H1 (cell line): Measurements from ENCODE around the gene RWDD3. TPM values are rescaled to one million over a fixed set of nuclear protein-coding genes. Genes with fewer than 3 reads are reported as not detected.

Source experiments
- CTCF ChIA-PET: fragments of 300-600 bp; sonication (Branson Sonifier 250); formaldehyde crosslinking; loops from one replicate; lab custom pipeline; 2021; ENCODE audit not compliant: partially characterized antibody; lab: Charles Lee
- POLR2A ChIA-PET: fragments of 300-600 bp; sonication (Branson Sonifier 250); formaldehyde crosslinking; loops from one replicate; lab custom pipeline; 2021; ENCODE audit warnings: inconsistent platforms; ENCODE audit not compliant: partially characterized antibody; lab: Charles Lee
- DNase-seq, 2 experiments: peaks; one replicate each; pipeline versions ENCODE4 v3.0.0 to v3.0.0-alpha.2; 2010 to 2022; ENCODE audit warnings: low spot score in 2 of 2, low read depth in 1 of 2, mixed read lengths in 1 of 2
- FAIRE-seq: peaks from 2 replicates; lab custom pipeline; 2011; peaks lifted over from hg19 to GRCh38; lab: Jason Lieb, UNC
- H2AFZ ChIP-seq: 2 replicates; pipeline ENCODE4 v1.8.1; 2012; ENCODE audit warnings: low read length, inconsistent platforms
- H2AK5ac ChIP-seq: 2 replicates; pipeline ENCODE4 v1.6.1; 2013; ENCODE audit warnings: low read depth, low read length
- H2BK120ac ChIP-seq: replicated peaks from 2 replicates; pipeline ENCODE3; 2013; ENCODE audit warnings: low read depth, low read length, inconsistent platforms
- H2BK12ac ChIP-seq: 2 replicates; pipeline ENCODE4 v1.6.1; 2013; ENCODE audit warnings: low read depth, low read length
- H2BK15ac ChIP-seq: 2 replicates; pipeline ENCODE4 v1.6.1; 2013; ENCODE audit warnings: low read length
- H2BK20ac ChIP-seq: 2 replicates; pipeline ENCODE4 v1.6.1; 2013; ENCODE audit warnings: low read length
- H2BK5ac ChIP-seq: 2 replicates; pipeline ENCODE4 v1.6.1; 2013; ENCODE audit warnings: low read depth, low read length
- H3K14ac ChIP-seq: 2 replicates; pipeline ENCODE4 v1.6.1; 2013; ENCODE audit warnings: inconsistent platforms; ENCODE audit not compliant: insufficient read length
- H3K18ac ChIP-seq: 2 replicates; pipeline ENCODE4 v1.6.1; 2013; ENCODE audit warnings: low read length; ENCODE audit errors: extremely low read depth
- H3K23ac ChIP-seq: 2 replicates; pipeline ENCODE4 v1.6.1; 2013; ENCODE audit warnings: inconsistent platforms; ENCODE audit not compliant: insufficient read length
- H3K23me2 ChIP-seq: 2 replicates; pipeline ENCODE4 v1.6.1; 2013; ENCODE audit warnings: low read depth, low read length
- H3K27ac ChIP-seq: 2 replicates; pipeline ENCODE4 v1.6.1; 2011; ENCODE audit warnings: low read depth, low read length, inconsistent platforms
- H3K27me3 ChIP-seq, 4 experiments: replicated peaks in 1 of 4; 1 replicate in 1 of 4; 2 replicates in 3 of 4; pipeline versions ENCODE4 v1.6.1 to v1.8.1; 2011 to 2013; ENCODE audit warnings: low read length in 3 of 4, mild to moderate bottlenecking in 3 of 4, inconsistent platforms in 2 of 4, mixed read lengths in 2 of 4, moderate library complexity in 1 of 4; ENCODE audit not compliant: control insufficient read depth in 3 of 4, insufficient read depth in 3 of 4; ENCODE audit errors: extremely low read depth in 1 of 4
- H3K36me3 ChIP-seq, 4 experiments: 2 replicates each; pipeline versions ENCODE4 v1.6.1 to v1.8.1; 2011 to 2013; ENCODE audit warnings: mild to moderate bottlenecking in 4 of 4, low read length in 3 of 4, moderate library complexity in 2 of 4, control low read depth in 1 of 4, inconsistent platforms in 1 of 4; ENCODE audit not compliant: insufficient read depth in 4 of 4, control insufficient read depth in 2 of 4
- H3K4ac ChIP-seq: replicated peaks from 2 replicates; pipeline ENCODE3; 2013; ENCODE audit warnings: low read length, low read depth, mixed read lengths, inconsistent platforms; ENCODE audit not compliant: insufficient read length
- H3K4me1 ChIP-seq, 4 experiments: replicated peaks in 1 of 4; 1 replicate in 1 of 4; 2 replicates in 3 of 4; pipeline versions ENCODE4 v1.6.1 to v1.8.1; 2011 to 2013; ENCODE audit warnings: low read length in 3 of 4, inconsistent platforms in 2 of 4, mixed read lengths in 1 of 4; ENCODE audit not compliant: insufficient read depth in 4 of 4, control insufficient read depth in 3 of 4
- H3K4me2 ChIP-seq, 2 experiments: 2 replicates each; pipeline versions ENCODE4 v1.6.1 to v1.8.1; 2011 to 2013; ENCODE audit warnings: low read depth in 2 of 2, low read length in 2 of 2, control low read depth in 1 of 2, inconsistent platforms in 1 of 2, mild to moderate bottlenecking in 1 of 2; ENCODE audit not compliant: insufficient read depth in 1 of 2
- H3K4me3 ChIP-seq, 4 experiments: fragments of 200-600, 300-600 bp in 1 of 4; sonication (generic), shearing (Covaris generic), sonication (Bioruptor Twin) in 1 of 4; 2 replicates each; pipeline versions ENCODE4 v1.5.1 to v1.8.1; 2011 to 2016; ENCODE audit warnings: low read length in 4 of 4, low read depth in 3 of 4, control low read depth in 2 of 4, inconsistent platforms in 2 of 4, mild to moderate bottlenecking in 2 of 4, mixed read lengths in 1 of 4, moderate library complexity in 1 of 4; ENCODE audit not compliant: insufficient read depth in 2 of 4; ENCODE audit errors: extremely low read depth in 1 of 4
- H3K56ac ChIP-seq: replicated peaks from 2 replicates; pipeline ENCODE3; 2013; ENCODE audit warnings: low read depth, mild to moderate bottlenecking, mixed read lengths, low read length, inconsistent platforms; ENCODE audit not compliant: insufficient read length
- H3K79me1 ChIP-seq: 2 replicates; pipeline ENCODE4 v1.6.1; 2013; ENCODE audit warnings: low read depth, low read length, control low read depth
- H3K79me2 ChIP-seq, 2 experiments: 2 replicates each; pipeline versions ENCODE4 v1.6.1 to v1.8.1; 2012 to 2013; ENCODE audit warnings: low read length in 2 of 2, mild to moderate bottlenecking in 2 of 2, inconsistent platforms in 1 of 2; ENCODE audit not compliant: insufficient read depth in 2 of 2, control insufficient read depth in 1 of 2
- H3K9ac ChIP-seq, 4 experiments: replicated peaks in 1 of 4; 1 replicate in 1 of 4; 2 replicates in 3 of 4; pipeline versions ENCODE4 v1.6.1 to v1.8.1; 2011 to 2013; ENCODE audit warnings: low read depth in 3 of 4, low read length in 3 of 4, control low read depth in 2 of 4, mild to moderate bottlenecking in 2 of 4, moderate library complexity in 2 of 4, inconsistent platforms in 1 of 4; ENCODE audit errors: extremely low read depth in 1 of 4
- H3K9me3 ChIP-seq, 2 experiments: 2 replicates each; pipeline versions ENCODE4 v1.6.1 to v1.8.1; 2012 to 2013; ENCODE audit warnings: mild to moderate bottlenecking in 2 of 2, moderate library complexity in 2 of 2, control low read depth in 1 of 2, inconsistent platforms in 1 of 2, low read depth in 1 of 2, low read length in 1 of 2, mixed read lengths in 1 of 2; ENCODE audit not compliant: insufficient read depth in 2 of 2
- H4K20me1 ChIP-seq, 2 experiments: replicated peaks in 1 of 2; 2 replicates each; pipeline versions ENCODE3 to v1.8.1; 2011 to 2013; ENCODE audit warnings: inconsistent platforms in 2 of 2, low read length in 2 of 2, mild to moderate bottlenecking in 1 of 2; ENCODE audit not compliant: insufficient read depth in 2 of 2, control insufficient read depth in 1 of 2
- H4K5ac ChIP-seq: 2 replicates; pipeline ENCODE4 v1.6.1; 2013; ENCODE audit warnings: low read length, low read depth, mixed read lengths, inconsistent platforms; ENCODE audit not compliant: insufficient read length
- H4K8ac ChIP-seq: 2 replicates; pipeline ENCODE4 v1.8.0; 2013; ENCODE audit warnings: mild to moderate bottlenecking, moderate library complexity, low read length, inconsistent platforms; ENCODE audit not compliant: insufficient read depth; ENCODE audit errors: extremely low read depth
- H4K91ac ChIP-seq: replicated peaks from 2 replicates; pipeline ENCODE3; 2013; ENCODE audit warnings: low read length, mixed read lengths, inconsistent platforms; ENCODE audit not compliant: insufficient read length
- CHD1 ChIP-seq: IDR thresholded peaks from 2 replicates; pipeline ENCODE4 v1.6.1; 2012; ENCODE audit warnings: low read depth, low read length, improper control_type of control experiment
- EGR1 ChIP-seq: IDR thresholded peaks from 2 replicates; pipeline ENCODE4 v1.6.1; 2011; ENCODE audit warnings: low read depth, low read length, borderline replicate concordance
- EZH2 ChIP-seq: fragments of 200-600 bp; sonication (generic); IDR thresholded peaks from 2 replicates; pipeline ENCODE4 v1.7.1; 2012; ENCODE audit warnings: low read depth, mild to moderate bottlenecking, moderate library complexity, low read length, inconsistent platforms; ENCODE audit not compliant: severe bottlenecking
- GTF2F1 ChIP-seq: IDR thresholded peaks from 2 replicates; pipeline ENCODE4 v1.6.1; 2012; ENCODE audit warnings: low read depth, low read length, improper control_type of control experiment, borderline replicate concordance
- KDM4A ChIP-seq: IDR thresholded peaks from one replicate; pipeline ENCODE4 v1.7.1; 2012; ENCODE audit warnings: low read depth, mild to moderate bottlenecking, moderate library complexity, low read length, inconsistent platforms; ENCODE audit not compliant: severe bottlenecking
- MAFK ChIP-seq: IDR thresholded peaks from 2 replicates; pipeline ENCODE4 v1.6.1; 2012; ENCODE audit warnings: low read depth, mild to moderate bottlenecking, improper control_type of control experiment, low read length
- NANOG ChIP-seq: IDR thresholded peaks from 2 replicates; pipeline ENCODE4 v1.6.1; 2011; ENCODE audit warnings: low read length, low read depth, mild to moderate bottlenecking, inconsistent platforms; ENCODE audit not compliant: insufficient read depth, poor library complexity, severe bottlenecking
- SAP30 ChIP-seq: fragments of 300-600 bp; sonication (generic); IDR thresholded peaks from 2 replicates; pipeline ENCODE4 v1.7.1; 2012; ENCODE audit warnings: low read length, moderate library complexity, mild to moderate bottlenecking, inconsistent platforms; ENCODE audit not compliant: insufficient read depth, insufficient replicate concordance
- SIN3A ChIP-seq, 2 experiments: IDR thresholded peaks in 1 of 2; conservative IDR thresholded peaks in 1 of 2; 2 replicates each; pipeline ENCODE4 v1.6.1; 2011 to 2012; ENCODE audit warnings: low read length in 2 of 2, improper control_type of control experiment in 1 of 2, low read depth in 1 of 2, mild to moderate bottlenecking in 1 of 2
- SP2 ChIP-seq: IDR thresholded peaks from 2 replicates; pipeline ENCODE4 v1.6.1; 2012; ENCODE audit warnings: mild to moderate bottlenecking, low read length, inconsistent platforms
- TAF1 ChIP-seq: IDR thresholded peaks from 2 replicates; pipeline ENCODE4 v1.6.1; 2011; ENCODE audit warnings: mild to moderate bottlenecking, low read depth, low read length
- WGBS, 2 experiments: shearing (Covaris generic) in 1 of 2; methylation state at CpG; one replicate each; pipeline versions ENCODE4 v1.1.6 to v1.1.7; 2013 to 2015; ENCODE audit warnings: low lambda C conversion rate in 2 of 2, mixed read lengths in 2 of 2, inconsistent platforms in 1 of 2, low coverage in 1 of 2, missing lambda C conversion rate in 1 of 2; ENCODE audit not compliant: insufficient replicate concordance in 2 of 2, insufficient coverage in 1 of 2, insufficient read length in 1 of 2; ENCODE audit errors: extremely low coverage in 1 of 2, missing lambda C conversion rate in 1 of 2; 5-methylcytosine and 5-hydroxymethylcytosine counted together
- polyA plus RNA-seq, 7 experiments: library from polyadenylated mRNA; depleted of rRNA in 3 of 7; stranded (reverse) in 5 of 7; unstranded in 2 of 7; fragments of >200 nt in 5 of 7; fragments of 200-250 nt in 2 of 7; gene quantifications; 1 replicate in 5 of 7; 2 replicates in 1 of 7; 4 replicates in 1 of 7; pipeline versions ENCODE4 v1.2.1 to v1.2.3, GENCODE V29; 2011 to 2013; ENCODE audit warnings: missing spikeins in 2 of 7, mixed read lengths in 2 of 7
- total RNA-seq: library from RNA; stranded (reverse); fragmentation: NEBNext Ultra II Directional; extraction: Animal tissue kit (Norgen Biotek cat#: 25700); gene quantifications from 2 replicates; pipeline ENCODE4 v1.2.1, GENCODE V29; 2021

Gene RWDD3
- total and polyA plus RNA-seq, 2 of the 8 experiments (the other 6 are each of a cell fraction or from before 2014, with no cell fraction given): 7.9 to 14.5 TPM

DNA sequence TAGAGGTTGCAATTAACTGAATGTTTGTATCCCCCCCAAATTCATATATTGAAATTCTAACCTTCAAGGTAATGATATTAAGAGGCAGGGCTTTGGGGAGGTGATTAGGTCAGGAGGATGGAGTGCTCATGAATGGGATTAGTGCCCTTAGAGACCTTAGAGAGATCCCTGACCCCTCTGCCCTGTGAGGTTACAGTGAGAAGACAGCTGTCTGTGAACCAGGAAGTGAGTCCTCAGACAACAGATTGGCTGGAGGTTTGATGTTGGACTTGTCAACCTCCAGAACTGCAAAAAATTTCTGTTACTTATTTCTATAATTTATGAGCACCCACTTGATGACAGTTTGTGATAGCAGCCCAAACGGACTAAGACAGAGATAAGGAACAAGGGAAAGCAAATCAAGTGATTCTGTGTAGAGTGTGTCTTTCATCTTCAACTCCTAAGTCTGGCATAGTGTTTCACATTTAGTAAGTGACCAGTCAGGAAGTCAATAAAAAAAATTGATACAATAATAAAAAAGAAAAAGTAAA is 30.0 kb upstream of the RWDD3 start:
- no peaks in the 10 kb centered on the region for H3K79me2 ChIP-seq
- no peak overlapping the region for H2BK120ac ChIP-seq
- FAIRE-seq (no peak), DNase-seq (no peak)
- no peak overlapping the region for H2BK15ac ChIP-seq
- H3K23me2 ChIP-seq: no peaks in the 10 kb centered on the region
- H4K20me1 ChIP-seq: no peaks in the 10 kb centered on the region
- no peak overlapping the region for H2BK12ac ChIP-seq
- no peak overlapping the region for H3K14ac ChIP-seq
- H3K36me3 ChIP-seq: no peaks in the 10 kb centered on the region
- H4K5ac ChIP-seq: no peak overlapping the region
- no peak overlapping the region for H3K18ac ChIP-seq
- WGBS, 2 experiments: 91% methylated on average over 1 of the region's 1 CpG; no CpG with 5 or more reads in 1 of the 2 experiments
- no peak overlapping the region for H3K4me3 ChIP-seq
- no peak overlapping the region for H2AFZ ChIP-seq
- H4K8ac ChIP-seq: no peak overlapping the region
- H3K79me1 ChIP-seq: no peaks in the 10 kb centered on the region
- ChIA-PET CTCF (no interaction called here), POLR2A (no interaction called here)
- no peak overlapping the region for H3K23ac ChIP-seq
- H2BK5ac ChIP-seq: no peak overlapping the region
- H3K56ac ChIP-seq: no peak overlapping the region
- H3K27ac ChIP-seq: no peak overlapping the region
- no peaks in the 10 kb centered on the region for H3K27me3 ChIP-seq
- no peak overlapping the region for H3K4me2 ChIP-seq
- H2BK20ac ChIP-seq: no peak overlapping the region
- no peak overlapping the region for H4K91ac ChIP-seq
- no peaks in the 10 kb centered on the region for H3K9me3 ChIP-seq
- no peak overlapping the region for H2AK5ac ChIP-seq
- no peak overlapping the region for H3K4ac ChIP-seq
- H3K4me1 ChIP-seq: no peaks in the 10 kb centered on the region
- H3K9ac ChIP-seq: no peak overlapping the region
- no peak for TF ChIP-seq CHD1
- TF ChIP-seq SIN3A (conservative IDR thresholded peaks at IDR 0.05 in 1 of 2, IDR thresholded peaks at IDR 0.05 in 1 of 2; ENCODE audit: low read depth in 1 of 2, low read length in 2 of 2): no peak
- no peak for TF ChIP-seq EZH2
- no peak for TF ChIP-seq KDM4A
- no peak for TF ChIP-seq EGR1
- TF ChIP-seq TAF1: no peak
- TF ChIP-seq MAFK: no peak
- no peak for TF ChIP-seq GTF2F1
- TF ChIP-seq SP2: no peak
- no peak for TF ChIP-seq SAP30
- TF ChIP-seq NANOG: no peak
